ENCODE results near the gene PI16. TPM values are rescaled to one million over a fixed set of nuclear protein-coding genes. Genes with fewer than 3 reads are reported as not detected.

PI16 gene
- total RNA-seq, 2 experiments from 2014 or later = 0.30 TPM; not detected in 1

DNA sequence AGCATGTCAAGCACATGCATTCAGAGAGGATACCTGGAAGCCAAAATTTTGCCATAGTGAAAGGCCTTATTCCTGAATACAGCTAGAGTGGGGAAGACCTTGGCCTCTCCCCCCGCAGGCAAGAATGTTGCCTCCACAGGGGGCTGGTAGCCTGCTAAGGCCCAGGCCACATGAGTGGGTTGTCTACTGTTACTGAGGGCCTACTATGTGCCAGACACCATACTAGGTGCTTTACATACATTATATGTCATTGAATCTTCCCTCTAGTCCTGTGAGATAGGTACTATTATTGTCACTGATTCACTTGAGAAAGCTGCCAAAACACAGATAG lies 642 bp upstream of the PI16 start:
- intact Hi-C loops (cut with micrococcal nuclease; ENCODE audit: unreplicated experiment) = no loop called here
- ChIA-PET CTCF (ENCODE audit: unreplicated experiment) (no interaction called here), POLR2A (interaction anchor here (1.1 to 1.8 kb wide), 3 partner anchors 10 to 69 kb away, joined by 3 to 5 read pairs (median 4); partner anchors contain the start of genes C6orf89 and FGD2)
- Histone ChIP-seq H4K20me1 (ENCODE audit: insufficient read depth, low read length) (no peaks in the 10 kb centered on the region), H3K9me3 (ENCODE audit: low read length) (no peaks in the 10 kb centered on the region), H3K27ac (ENCODE audit: low read depth, low read length, poor library complexity, severe bottlenecking) (no peak overlapping the region), H3K9me2 (ENCODE audit: insufficient read depth, low read length) (no peaks in the 10 kb centered on the region), H3K36me3 (ENCODE audit: insufficient read depth, low read length) (no peaks in the 10 kb centered on the region), H3K4me2 (ENCODE audit: low read length) (no peak overlapping the region), H2AFZ (ENCODE audit: low read length) (0 out of 2 replicates have a peak overlapping the region, but pooled peaks have one; percentile 56), H3K79me2 (ENCODE audit: insufficient read depth, low read depth, low read length) (no peaks in the 10 kb centered on the region), H3K4me1 (ENCODE audit: insufficient read depth, low read length, poor library complexity, severe bottlenecking) (peaks cover 20% of the 10 kb centered on the region), H3K4me3 (ENCODE audit: low read depth, low read length, poor library complexity, severe bottlenecking) (no peak overlapping the region)
- TF ChIP-seq, protein P1, sequence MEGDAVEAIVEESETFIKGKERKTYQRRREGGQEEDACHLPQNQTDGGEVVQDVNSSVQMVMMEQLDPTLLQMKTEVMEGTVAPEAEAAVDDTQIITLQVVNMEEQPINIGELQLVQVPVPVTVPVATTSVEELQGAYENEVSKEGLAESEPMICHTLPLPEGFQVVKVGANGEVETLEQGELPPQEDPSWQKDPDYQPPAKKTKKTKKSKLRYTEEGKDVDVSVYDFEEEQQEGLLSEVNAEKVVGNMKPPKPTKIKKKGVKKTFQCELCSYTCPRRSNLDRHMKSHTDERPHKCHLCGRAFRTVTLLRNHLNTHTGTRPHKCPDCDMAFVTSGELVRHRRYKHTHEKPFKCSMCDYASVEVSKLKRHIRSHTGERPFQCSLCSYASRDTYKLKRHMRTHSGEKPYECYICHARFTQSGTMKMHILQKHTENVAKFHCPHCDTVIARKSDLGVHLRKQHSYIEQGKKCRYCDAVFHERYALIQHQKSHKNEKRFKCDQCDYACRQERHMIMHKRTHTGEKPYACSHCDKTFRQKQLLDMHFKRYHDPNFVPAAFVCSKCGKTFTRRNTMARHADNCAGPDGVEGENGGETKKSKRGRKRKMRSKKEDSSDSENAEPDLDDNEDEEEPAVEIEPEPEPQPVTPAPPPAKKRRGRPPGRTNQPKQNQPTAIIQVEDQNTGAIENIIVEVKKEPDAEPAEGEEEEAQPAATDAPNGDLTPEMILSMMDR (conservative IDR thresholded peaks at IDR 0.05; ENCODE audit: low read length) = no peak
- no peak for TF ChIP-seq EZH2phosphoT487 (IDR thresholded peaks at IDR 0.05; ENCODE audit: borderline replicate concordance, low read depth, low read length)
- DNase-seq (ENCODE audit: low spot score) = no peak
- no TSS peak for BruUV-seq (replicated peaks)

DNA sequence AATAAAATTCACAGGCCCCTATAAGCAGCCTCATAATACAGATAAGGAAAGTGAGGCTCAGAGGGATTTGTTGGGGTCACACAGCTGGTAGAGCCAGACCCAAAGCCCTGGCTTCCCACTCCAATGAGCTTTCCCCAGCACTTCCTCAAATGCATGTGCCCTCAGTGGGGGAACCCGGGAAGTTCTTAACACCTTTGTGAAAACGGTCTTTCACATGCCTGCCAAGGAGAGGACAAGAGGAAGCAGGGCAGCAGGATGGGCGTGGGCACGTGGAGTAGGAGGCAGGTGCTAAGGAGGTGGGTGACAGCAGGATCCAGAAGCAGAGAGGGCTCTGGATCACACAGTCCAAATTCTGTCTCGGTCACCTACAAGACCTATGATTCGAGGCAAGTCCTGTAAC lies 598 bp downstream of the PI16 start:
- no peaks in the 10 kb centered on the region for H3K79me2 ChIP-seq (ENCODE audit: insufficient read depth, low read depth, low read length)
- H3K36me3 ChIP-seq (ENCODE audit: insufficient read depth, low read length) = no peaks in the 10 kb centered on the region
- no TSS peak for BruUV-seq (replicated peaks)
- no peak for DNase-seq (ENCODE audit: low spot score)
- ChIA-PET CTCF (ENCODE audit: unreplicated experiment) (interaction anchor here (0.7 kb wide), 1 partner anchor 22 kb away, joined by 6 read pairs; no protein-coding TSS in a partner anchor), POLR2A (interaction anchor here (0.9 to 1.8 kb wide), 2 partner anchors 51 to 66 kb away, joined by 4 to 5 read pairs; partner anchors contain the start of gene FGD2)
- no peak overlapping the region for H3K4me3 ChIP-seq (ENCODE audit: low read depth, low read length, poor library complexity, severe bottlenecking)
- H3K9me3 ChIP-seq (ENCODE audit: low read length) = no peaks in the 10 kb centered on the region
- H3K4me2 ChIP-seq (ENCODE audit: low read length) = peak overlapping the region; percentile 45
- peak overlapping the region; percentile 56 for H2AFZ ChIP-seq (ENCODE audit: low read length)
- peaks cover 20% of the 10 kb centered on the region for H3K4me1 ChIP-seq (ENCODE audit: insufficient read depth, low read length, poor library complexity, severe bottlenecking)
- no peaks in the 10 kb centered on the region for H3K9me2 ChIP-seq (ENCODE audit: insufficient read depth, low read length)
- intact Hi-C loops (cut with micrococcal nuclease; ENCODE audit: unreplicated experiment) = no loop called here
- no peak overlapping the region for H3K27ac ChIP-seq (ENCODE audit: low read depth, low read length, poor library complexity, severe bottlenecking)
- TF ChIP-seq, protein P1 (conservative IDR thresholded peaks at IDR 0.05; ENCODE audit: low read length) = no peak
- no peaks in the 10 kb centered on the region for H4K20me1 ChIP-seq (ENCODE audit: insufficient read depth, low read length)

DNA sequence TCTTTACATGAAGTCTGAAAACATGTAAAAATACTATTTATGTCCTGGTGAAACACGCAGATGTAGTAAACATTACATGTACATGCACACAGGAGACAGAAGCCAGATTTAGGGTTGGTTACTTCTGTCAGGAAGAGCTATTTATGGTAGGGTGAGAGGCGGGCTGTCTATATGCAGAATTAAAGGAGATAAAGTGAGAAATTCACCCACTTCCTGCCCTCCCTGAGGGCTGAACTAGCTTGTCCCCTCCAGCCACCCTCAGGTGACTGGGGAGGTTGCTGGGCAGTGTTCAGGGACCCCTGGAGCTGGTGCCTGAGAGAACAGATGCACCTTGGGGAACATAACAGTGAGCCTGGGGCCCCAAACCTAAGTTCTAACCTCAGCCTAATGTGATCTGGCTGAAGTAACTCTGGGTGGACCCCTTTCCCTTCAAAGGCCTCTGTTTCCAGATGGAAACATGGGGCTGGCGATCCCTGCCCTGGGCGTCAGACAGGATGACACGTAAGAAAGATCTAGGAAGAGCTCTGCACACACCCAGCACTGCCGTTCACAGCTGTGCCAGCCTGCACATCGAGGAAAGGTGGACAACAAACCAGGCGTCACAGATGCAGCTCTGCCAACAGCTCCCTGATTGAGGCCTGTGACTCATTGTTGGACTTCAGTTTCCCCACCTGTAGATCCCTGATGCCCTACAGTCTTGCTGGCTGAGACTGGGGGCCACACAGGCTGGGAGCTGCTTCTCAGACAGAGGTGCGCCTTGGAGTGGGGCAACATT lies 1.3 kb downstream of the PI16 start:
- H2AFZ ChIP-seq (ENCODE audit: low read length) = peak overlapping the region; percentile 56
- no peak overlapping the region for H3K4me3 ChIP-seq (ENCODE audit: low read depth, low read length, poor library complexity, severe bottlenecking)
- TF ChIP-seq, protein P1 (conservative IDR thresholded peaks at IDR 0.05; ENCODE audit: low read length) = no peak
- no peak for TF ChIP-seq EZH2phosphoT487 (IDR thresholded peaks at IDR 0.05; ENCODE audit: borderline replicate concordance, low read depth, low read length)
- no peaks in the 10 kb centered on the region for H3K36me3 ChIP-seq (ENCODE audit: insufficient read depth, low read length)
- no peaks in the 10 kb centered on the region for H3K9me3 ChIP-seq (ENCODE audit: low read length)
- DNase-seq (ENCODE audit: low spot score) = peak; percentile 41
- no peak overlapping the region for H3K27ac ChIP-seq (ENCODE audit: low read depth, low read length, poor library complexity, severe bottlenecking)
- intact Hi-C loops (cut with micrococcal nuclease; ENCODE audit: unreplicated experiment) = no loop called here
- CTCF ChIA-PET (ENCODE audit: unreplicated experiment) = interaction anchor here (0.7 kb wide), 1 partner anchor 22 kb away, joined by 6 read pairs; no protein-coding TSS in a partner anchor
- no peaks in the 10 kb centered on the region for H3K9me2 ChIP-seq (ENCODE audit: insufficient read depth, low read length)
- BruUV-seq (replicated peaks) = no TSS peak
- H3K4me1 ChIP-seq (ENCODE audit: insufficient read depth, low read length, poor library complexity, severe bottlenecking) = peaks cover 20% of the 10 kb centered on the region
- peak overlapping the region; percentile 45 for H3K4me2 ChIP-seq (ENCODE audit: low read length)
- no peaks in the 10 kb centered on the region for H3K79me2 ChIP-seq (ENCODE audit: insufficient read depth, low read depth, low read length)
- POLR2A ChIA-PET = interaction anchor here (0.7 to 1.8 kb wide), 3 partner anchors 30 to 66 kb away, joined by 3 to 5 read pairs (median 4); partner anchors contain the start of genes FGD2 and MTCH1
- H4K20me1 ChIP-seq (ENCODE audit: insufficient read depth, low read length) = no peaks in the 10 kb centered on the region

All from OCI-LY7 (cell line).